Stimulated activated naive CD4-positive, alpha-beta T cell treated with Interleukin-2 at 50 U/mL for 16 hours (primary cell): ENCODE measurements around the gene WDR81.

Experiments
- DNase-seq: peaks from one replicate; lab custom pipeline; 2025; lab: John Stamatoyannopoulos, UW

Gene WDR81

DNA sequence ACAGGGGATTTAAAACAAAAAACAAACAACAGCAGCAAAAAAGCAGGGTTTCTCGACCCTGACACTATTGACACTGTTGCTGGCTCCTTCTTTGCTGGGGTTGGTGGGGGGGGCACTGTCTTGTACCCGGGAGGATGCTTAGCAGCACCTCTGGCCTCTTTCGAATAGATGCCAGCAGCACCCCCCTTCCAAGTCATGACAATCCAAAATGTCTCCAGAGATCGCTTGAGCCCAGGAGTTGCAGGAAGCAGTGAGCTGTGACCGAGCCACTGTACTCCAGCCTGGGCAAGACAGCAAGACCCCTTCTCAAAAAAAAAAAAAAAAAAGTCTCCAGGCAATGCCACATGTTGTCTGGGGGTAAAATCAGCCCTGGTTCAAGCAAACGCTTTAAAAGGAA is 57.7 kb downstream of the WDR81 start:
- DNase-seq: no peak

DNA sequence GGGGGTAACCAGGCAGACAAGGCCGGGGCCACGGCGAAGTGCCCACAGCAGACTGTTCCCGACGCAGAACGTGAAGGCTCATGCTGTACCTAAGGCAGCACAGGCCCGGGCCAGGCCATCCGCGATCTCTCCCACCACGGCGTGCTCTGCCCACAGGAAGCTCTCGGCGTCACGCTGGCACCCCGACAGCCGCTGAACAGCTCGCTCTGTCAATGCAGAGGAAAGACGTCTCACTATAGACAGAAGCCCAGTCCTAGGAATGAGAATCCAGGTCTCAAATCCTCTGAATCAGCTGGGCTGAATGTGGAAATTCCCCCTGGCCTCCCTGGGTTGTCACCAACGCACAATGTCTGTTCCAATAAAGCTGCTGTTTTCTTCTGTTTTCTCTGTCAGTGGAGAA is 58.8 kb downstream of the WDR81 start:
- no peak for DNase-seq

DNA sequence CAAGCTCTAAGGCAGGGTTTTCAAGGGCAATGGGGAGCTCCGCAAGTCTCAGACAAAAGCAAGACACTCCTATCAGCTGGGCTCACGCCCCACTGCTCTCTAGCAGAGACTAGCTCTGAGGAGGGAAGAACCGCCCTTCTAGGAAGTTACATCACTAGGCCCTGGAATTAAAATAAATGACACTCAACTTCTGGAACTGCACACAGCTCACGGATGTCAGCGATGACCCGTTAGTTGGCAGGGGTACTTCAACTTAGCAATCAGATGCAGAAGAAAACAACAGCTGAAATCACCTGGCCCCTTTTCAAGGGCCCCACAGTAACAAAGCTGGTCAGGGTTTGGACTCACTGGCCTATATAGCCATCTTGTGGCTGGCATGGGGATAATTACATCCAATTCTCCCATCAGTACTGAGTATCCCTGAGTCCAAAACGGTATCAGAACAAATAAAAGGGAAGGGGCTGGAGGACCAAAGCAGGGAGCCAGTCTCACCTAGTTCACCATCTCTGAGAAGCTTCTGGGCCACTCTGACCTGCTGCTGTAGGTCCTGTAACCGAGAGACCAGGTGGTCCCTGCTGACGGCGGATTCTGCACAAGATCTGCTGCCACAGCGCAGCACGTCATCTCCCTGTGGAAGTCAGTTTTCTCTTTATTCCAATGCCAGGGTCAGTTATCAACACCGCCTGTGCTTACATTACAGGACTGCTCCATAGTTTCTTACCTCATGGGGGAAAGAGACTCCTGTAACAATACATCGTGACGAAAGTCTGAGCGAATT is 59.5 kb downstream of the WDR81 start:
- no peak for DNase-seq

DNA sequence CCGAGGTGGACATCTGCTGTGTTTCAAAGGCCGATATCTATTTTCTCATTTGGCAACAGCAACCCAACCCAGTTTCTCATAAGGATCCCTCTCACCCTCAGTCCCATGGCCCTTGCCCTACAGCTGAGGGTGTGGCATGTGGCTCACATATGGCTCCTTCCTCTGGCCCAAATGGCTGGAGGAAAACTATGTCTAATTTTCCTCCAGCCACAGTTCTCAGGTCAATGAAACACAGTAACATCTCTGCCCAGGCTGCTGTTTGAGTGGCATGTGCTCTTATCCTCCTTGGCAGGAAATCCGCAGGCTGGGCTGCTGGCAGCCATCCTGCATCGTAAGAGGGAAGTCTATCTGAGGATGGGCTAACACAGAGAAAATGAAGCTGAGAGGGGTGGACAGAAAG is 61.4 kb downstream of the WDR81 start:
- DNase-seq: no peak

DNA sequence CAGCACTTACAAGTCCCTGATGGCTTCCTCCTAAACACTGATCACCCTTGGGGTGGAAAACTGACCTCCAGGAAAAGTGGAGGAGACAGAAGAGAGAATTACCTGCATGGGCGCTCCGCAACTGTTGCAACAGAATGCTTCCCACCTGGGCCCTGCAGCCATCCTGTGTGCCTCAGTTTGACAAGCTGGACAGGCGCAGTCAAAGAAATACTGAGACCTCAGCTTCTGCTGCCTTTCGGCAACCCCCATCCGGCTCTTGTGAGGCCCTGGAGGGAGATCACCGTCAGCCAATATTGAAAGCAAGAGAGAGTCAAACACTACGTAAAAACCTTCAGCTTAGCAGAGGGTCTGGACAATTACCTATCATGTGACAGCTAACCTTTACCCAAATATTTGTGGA is 62.2 kb downstream of the WDR81 start:
- no peak for DNase-seq

DNA sequence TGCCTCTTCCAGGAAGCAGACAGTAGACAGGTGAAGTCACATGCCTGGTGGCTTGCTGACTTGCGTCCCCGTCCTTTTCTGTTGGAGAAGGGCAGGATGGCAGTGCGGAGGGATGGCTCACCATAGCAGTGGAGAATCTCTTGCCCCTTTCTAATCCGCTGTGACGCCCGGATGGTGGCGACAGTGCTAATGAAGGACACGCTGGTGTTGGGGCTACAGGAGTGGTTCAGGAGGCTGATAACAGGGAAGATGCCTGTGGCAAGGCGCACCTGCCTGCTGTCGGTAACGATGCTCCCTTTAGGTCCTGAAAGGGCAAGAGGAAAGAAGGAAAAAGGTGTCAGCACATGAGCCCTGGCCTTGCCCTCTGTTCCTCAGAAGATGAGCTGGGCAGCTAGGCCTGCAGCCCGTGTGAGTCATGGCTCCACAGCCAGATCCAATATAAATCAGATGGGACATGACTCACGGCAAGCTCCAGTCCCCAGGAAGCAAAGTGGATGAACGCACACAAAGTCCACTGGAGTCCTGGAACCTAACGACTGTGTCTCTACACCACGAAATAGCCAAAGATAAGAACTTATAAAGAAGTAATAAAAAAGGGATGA is 62.9 kb downstream of the WDR81 start:
- no peak for DNase-seq
